IPS-18c (cell line): ENCODE results near the gene CDC34.
A peak's percentile ranks its signal among the peaks of the same experiment; 100 is the strongest.

Experiments used
- H3K4me3 ChIP-seq: 2 replicates; pipeline ENCODE4 v1.7.0; 2013; ENCODE audit warnings: low read depth, mild to moderate bottlenecking, low read length, moderate library complexity; ENCODE audit not compliant: insufficient read depth
- H3K9me3 ChIP-seq: one replicate; pipeline ENCODE4 v1.6.1; 2013; ENCODE audit warnings: mild to moderate bottlenecking, low read length, moderate library complexity; ENCODE audit not compliant: control insufficient read depth, insufficient read depth

The CDC34 gene

GRCh38 chr19:533364-534058 lies 2.0 kb downstream of the CDC34 start:
- Histone ChIP-seq H3K4me3 (peak overlapping the region; percentile 92), H3K9me3 (no peaks in the 10 kb centered on the region)

DNA sequence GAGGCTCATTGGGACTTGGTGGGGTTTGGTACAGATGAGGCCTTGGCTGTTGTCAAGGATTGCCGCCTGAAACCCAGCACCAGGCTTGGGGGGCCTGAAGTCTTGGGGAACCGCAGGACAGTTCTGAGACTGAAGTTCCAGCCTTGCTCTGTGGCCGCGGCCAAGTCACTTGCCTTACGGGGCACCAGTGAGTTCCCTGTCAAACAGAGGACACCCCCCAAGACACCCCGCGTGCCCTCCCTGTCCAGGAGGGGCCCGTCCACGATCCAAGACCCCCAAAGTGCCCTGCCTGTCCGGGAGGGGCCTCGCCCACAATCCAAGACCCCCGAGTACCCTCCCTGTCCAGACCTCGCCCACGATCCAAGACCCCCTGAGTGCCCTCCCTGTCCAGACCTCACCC lies 2.5 kb downstream of the CDC34 start:
- Histone ChIP-seq H3K4me3 (no peak overlapping the region), H3K9me3 (no peaks in the 10 kb centered on the region)

GRCh38 chr19:535017-535835 lies 3.7 kb downstream of the CDC34 start:
- H3K9me3 ChIP-seq: no peaks in the 10 kb centered on the region
- no peak overlapping the region for H3K4me3 ChIP-seq

DNA sequence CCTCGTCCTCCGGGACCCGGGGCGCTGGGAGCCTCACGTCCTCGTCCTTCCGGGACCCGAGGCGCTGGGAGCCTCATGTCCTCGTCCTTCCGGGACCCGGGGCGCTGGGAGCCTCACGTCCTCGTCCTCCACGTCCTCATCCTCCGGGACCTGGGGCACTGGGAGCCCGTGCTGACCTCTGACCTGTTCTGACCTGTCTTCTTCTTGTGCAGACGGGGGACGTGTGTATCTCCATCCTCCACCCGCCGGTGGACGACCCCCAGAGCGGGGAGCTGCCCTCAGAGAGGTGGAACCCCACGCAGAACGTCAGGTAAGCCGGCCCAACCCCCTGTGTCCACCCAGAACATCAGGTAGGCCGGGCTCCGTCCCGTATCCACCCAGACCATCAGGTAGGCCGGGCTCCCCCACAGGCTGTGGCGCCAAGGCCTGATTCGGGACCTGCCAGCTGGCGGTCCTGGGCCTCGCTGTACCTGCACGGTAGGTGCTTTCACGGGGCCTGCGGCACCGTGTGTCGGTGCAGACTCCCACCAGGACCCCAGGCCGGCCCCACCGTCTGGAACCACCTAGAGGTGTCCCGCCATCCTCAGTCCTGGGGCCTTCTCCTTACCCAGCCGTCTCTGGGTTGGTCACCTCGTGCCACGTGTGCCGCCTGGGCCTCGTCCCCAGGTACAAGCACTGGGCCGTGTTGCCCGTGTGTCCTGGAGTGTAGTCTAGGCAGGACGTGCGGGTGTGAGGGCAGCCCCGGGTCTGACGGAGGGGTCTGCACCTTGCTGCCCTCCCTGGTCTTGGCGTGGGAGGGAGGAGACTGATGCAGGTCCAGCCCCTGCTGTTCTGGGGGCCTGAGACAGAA lies 4.7 kb downstream of the CDC34 start:
- H3K4me3 ChIP-seq: no peak overlapping the region

GRCh38 chr19:536881-537404 lies 5.4 kb downstream of the CDC34 start:
- no peak overlapping the region for H3K4me3 ChIP-seq
- no peaks in the 10 kb centered on the region for H3K9me3 ChIP-seq

More for the DNA sequence above, 4.7 kb downstream of the CDC34 start:
- H3K9me3 ChIP-seq: no peaks in the 10 kb centered on the region

DNA sequence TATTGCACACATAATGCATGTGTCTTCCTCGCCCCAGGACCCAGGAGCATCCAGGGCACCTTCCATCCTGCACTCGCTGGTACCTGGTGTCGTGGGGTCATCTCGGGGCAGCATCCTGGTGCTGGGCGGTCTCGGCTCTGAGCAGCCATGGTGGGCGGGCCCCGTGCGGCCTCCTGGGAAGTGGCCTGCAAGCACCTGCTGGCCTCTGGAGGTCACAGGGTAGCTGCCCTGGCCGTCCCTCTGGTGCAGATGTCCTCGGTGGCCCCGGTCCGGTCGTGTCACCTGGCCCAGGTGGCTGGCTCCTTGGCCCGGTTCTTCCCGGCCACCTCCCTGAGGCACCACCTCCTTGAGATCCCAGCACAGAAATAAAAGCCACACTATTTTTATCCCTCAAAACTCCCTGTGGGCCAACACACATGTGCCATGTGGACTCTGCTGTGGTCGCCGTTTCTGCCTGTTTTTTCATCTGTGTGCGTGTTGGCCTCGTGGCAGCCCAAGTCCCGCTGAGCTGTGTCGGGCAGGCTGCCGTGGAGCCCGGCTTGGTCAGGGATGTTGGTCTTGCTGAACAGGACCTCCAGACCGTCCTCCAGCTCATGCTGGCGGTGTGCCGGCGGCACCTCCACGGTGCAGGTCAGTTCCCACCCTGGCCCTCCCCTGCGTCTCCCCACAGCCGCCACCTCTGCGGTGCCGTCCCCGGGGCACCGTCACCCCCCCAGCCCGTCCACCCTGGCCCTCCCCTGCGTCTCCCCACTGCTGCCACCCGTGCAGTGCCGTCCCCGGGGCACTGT lies 7.3 kb downstream of the CDC34 start:
- H3K4me3 ChIP-seq: no peak overlapping the region

GRCh38 chr19:539429-540030 lies 8.0 kb downstream of the CDC34 start:
- Histone ChIP-seq H3K4me3 (no peak overlapping the region), H3K9me3 (no peaks in the 10 kb centered on the region)

More for the DNA sequence above, 7.3 kb downstream of the CDC34 start:
- H3K9me3 ChIP-seq: no peaks in the 10 kb centered on the region

GRCh38 chr19:540867-541637 lies 9.5 kb downstream of the CDC34 start:
- H3K9me3 ChIP-seq: no peaks in the 10 kb centered on the region
- no peak overlapping the region for H3K4me3 ChIP-seq

DNA sequence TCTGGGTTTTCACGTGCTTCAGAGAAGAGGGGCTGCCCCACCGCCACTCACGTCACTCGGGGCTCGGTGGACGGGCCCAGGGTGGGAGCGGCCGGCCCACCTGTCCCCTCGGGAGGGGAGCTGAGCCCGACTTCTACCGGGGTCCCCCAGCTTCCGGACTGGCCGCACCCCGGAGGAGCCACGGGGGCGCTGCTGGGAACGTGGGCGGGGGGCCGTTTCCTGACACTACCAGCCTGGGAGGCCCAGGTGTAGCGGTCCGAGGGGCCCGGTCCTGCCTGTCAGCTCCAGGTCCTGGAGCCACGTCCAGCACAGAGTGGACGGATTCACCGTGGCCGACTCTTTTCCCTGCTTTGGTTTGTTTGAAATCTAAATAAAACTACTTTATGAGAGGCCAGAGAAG lies 10.1 kb downstream of the CDC34 start:
- H3K9me3 ChIP-seq: no peaks in the 10 kb centered on the region
- no peak overlapping the region for H3K4me3 ChIP-seq

DNA sequence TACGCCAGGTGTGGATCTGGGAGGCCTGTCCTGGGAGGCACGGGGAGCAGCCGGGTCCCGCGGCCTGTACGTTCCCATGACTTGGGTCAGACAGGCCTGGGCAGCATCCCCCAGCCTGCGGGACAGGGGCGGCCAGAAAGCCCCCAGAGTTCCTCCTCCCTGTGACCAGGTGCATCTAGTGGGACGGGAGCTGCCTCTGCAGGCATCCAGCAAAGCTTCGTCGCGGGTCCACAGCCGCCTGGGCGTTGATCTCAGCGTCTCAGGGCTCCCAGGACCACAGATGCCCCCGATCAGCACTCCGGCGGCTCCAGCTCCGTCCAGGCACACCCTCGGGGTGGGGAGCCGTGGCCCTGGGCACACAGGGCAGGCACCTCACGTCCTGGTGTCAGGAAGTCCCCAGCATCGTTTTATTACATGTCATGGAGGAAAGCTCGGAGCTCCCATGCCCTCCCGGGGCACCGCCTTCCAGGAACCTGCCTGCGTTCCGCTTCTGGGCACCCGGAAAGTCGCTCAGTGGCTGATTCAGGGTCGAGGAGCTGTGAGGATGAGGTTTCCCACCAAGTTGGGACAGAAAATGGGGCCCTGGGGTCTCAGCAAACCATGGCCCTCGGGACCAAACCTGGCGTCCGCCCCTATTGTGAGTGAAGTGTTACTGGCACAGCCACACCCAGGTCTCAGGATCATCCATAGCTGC lies 10.8 kb downstream of the CDC34 start:
- Histone ChIP-seq H3K9me3 (no peaks in the 10 kb centered on the region), H3K4me3 (no peak overlapping the region)

GRCh38 chr19:543910-544608 lies 12.5 kb downstream of the CDC34 start, which contains the start of gene GZMM:
TSS of gene GZMM (plus strand) at chr19:544053. CDS start at chr19:544072, 19 bp downstream.
- Histone ChIP-seq H3K4me3 (no peak within 1 kb of the TSS), H3K9me3 (no peaks in the 10 kb centered on the region)

- Histone ChIP-seq H3K9me3 (no peaks in the 10 kb centered on the region), H3K4me3 (no peak overlapping the region)
Measured at GRCh38 chr19:547117-547516, 15.6 kb downstream of the CDC34 start.

DNA sequence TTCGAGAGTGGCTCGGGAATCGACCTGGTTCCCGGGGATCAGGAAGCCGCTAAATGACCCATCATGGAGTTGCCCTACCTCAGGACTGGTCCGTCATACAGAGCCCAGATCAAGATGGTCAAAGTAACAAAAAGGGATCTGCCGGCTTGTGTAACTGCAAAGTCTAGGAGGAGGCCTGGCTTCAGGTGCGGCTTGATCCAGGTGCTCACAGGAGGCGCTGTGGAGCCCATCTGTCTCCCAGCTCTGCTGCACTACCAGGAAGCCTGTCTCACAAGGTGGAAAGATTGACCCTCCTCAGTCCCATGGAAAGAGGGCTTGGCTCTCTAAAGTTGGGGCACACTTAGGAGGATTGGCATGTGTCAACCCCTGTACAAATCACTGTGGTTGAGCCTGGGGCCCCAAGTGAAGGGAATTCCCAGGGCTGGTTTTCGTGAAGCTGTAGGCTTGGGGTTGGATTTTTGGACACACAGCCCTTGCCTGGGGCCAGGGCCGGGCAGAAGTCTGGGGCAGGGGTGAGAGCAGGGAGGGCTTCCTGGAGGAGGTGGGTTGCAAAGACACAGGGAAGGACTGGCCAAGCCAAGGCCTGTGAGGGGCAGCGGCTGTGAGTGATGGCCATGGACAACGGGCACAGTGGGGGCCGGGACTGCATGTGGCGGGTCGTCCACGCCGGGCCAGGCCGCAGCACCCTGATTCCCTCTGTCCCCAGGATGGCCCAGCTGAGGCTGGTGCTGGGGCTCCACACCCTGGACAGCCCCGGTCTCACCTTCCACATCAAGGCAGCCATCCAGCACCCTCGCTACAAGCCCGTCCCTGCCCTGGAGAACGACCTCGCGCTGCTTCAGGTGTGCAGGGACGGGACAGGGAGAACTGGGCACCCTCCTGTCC lies 16.5 kb downstream of the CDC34 start:
- Histone ChIP-seq H3K4me3 (no peak overlapping the region), H3K9me3 (no peaks in the 10 kb centered on the region)
